Vagina (tissue), 2 donors: ENCODE measurements around the gene KCTD1.

Experiments used
- POLR2A ChIP-seq, 2 donors: fragments of 450-650 bp; IDR thresholded peaks; one replicate each; pipeline ENCODE4 v1.6.1; 2017; ENCODE audit warnings: antibody characterized with exemption in 2 of 2, mild to moderate bottlenecking in 2 of 2, moderate library complexity in 2 of 2
- POLR2AphosphoS5 ChIP-seq, 2 donors: sonication (generic); formaldehyde crosslinking; IDR thresholded peaks; one replicate each; pipeline ENCODE4 v1.9.0; 2017; ENCODE audit warnings: antibody characterized with exemption in 2 of 2, mild to moderate bottlenecking in 2 of 2, low read depth in 1 of 2; ENCODE audit not compliant: insufficient read depth in 1 of 2
- TF ChIP-seq, protein P1 (sequence below), 3 experiments: fragments of 450-650 bp in 2 of 3; fragments of 200-600 bp in 1 of 3; sonication (generic) in 1 of 3; IDR thresholded peaks; one replicate each; pipeline ENCODE4 v1.5.1; 2017 to 2019; ENCODE audit warnings: antibody characterized with exemption in 3 of 3, mild to moderate bottlenecking in 2 of 3, moderate library complexity in 2 of 3

DNA sequence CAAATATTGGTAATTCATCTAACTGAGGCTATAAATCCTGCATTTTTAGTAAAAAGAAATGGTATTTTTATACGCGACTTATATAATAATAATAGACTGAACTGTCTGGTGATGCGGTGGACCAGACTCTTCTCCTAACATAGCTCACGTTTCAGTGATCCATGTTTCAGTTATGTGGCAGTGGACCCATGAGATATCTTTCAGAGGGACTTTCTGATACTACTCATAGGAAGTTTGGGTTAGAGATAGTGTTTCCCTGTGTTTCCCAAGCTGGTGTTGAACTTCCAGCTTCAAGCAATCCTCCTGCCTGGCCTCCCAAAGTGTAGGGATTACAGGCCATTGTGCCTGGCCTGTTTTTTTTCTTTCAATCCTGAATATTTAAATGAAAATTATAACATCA, 59.2 kb downstream of the KCTD1 start:
- no peak for TF ChIP-seq POLR2AphosphoS5 (IDR thresholded peaks at IDR 0.05; ENCODE audit: insufficient read depth in 1 of 2, low read depth in 1 of 2)
- TF ChIP-seq, protein P1, sequence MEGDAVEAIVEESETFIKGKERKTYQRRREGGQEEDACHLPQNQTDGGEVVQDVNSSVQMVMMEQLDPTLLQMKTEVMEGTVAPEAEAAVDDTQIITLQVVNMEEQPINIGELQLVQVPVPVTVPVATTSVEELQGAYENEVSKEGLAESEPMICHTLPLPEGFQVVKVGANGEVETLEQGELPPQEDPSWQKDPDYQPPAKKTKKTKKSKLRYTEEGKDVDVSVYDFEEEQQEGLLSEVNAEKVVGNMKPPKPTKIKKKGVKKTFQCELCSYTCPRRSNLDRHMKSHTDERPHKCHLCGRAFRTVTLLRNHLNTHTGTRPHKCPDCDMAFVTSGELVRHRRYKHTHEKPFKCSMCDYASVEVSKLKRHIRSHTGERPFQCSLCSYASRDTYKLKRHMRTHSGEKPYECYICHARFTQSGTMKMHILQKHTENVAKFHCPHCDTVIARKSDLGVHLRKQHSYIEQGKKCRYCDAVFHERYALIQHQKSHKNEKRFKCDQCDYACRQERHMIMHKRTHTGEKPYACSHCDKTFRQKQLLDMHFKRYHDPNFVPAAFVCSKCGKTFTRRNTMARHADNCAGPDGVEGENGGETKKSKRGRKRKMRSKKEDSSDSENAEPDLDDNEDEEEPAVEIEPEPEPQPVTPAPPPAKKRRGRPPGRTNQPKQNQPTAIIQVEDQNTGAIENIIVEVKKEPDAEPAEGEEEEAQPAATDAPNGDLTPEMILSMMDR (IDR thresholded peaks at IDR 0.05) = no peak
- TF ChIP-seq POLR2A (IDR thresholded peaks at IDR 0.05) = no peak
